Measurements from ENCODE around the gene ATRNL1. TPM values are rescaled to one million over a fixed set of nuclear protein-coding genes. Genes with fewer than 3 reads are reported as not detected.

Gene ATRNL1
- polyA plus RNA-seq, 3 donors = not detected

GRCh38 chr10:115950320-115950719 lies 857.2 kb downstream of the ATRNL1 start:
- peaks cover 0 to 2% (median 0%) of the 10 kb centered on the region in 3 donors for H3K27me3 Mint-ChIP-seq (ENCODE audit: low read depth in 3 of 3)
- no peak overlapping the region for H3K4me2 ChIP-seq (replicated peaks; ENCODE audit: extremely low read depth, low read length, poor library complexity, severe bottlenecking)
- H3K36me3 Mint-ChIP-seq = no peaks in the 10 kb centered on the region
- no peak overlapping the region for H3K4me3 ChIP-seq (replicated peaks in 1 of 3; ENCODE audit: low read depth in 2 of 3, low read length in 3 of 3)
- intact Hi-C loops (cut with micrococcal nuclease) = no loop called here
- H3K4me1 Mint-ChIP-seq = no peaks in the 10 kb centered on the region
- H3K36me3 ChIP-seq (replicated peaks in 1 of 2; ENCODE audit: control insufficient read depth in 1 of 2, insufficient read depth in 2 of 2, low read length in 2 of 2) = no peaks in the 10 kb centered on the region
- H3K27ac Mint-ChIP-seq = no peak overlapping the region
- no peaks in the 10 kb centered on the region for H3K9me3 ChIP-seq (replicated peaks in 1 of 2; ENCODE audit: control insufficient read depth in 1 of 2, insufficient read depth in 1 of 2, low read length in 2 of 2)
- H3K9ac ChIP-seq (ENCODE audit: insufficient read depth, low read length, poor library complexity, severe bottlenecking) = no peak overlapping the region
- H3K27me3 ChIP-seq (ENCODE audit: control insufficient read depth in 2 of 2, insufficient read depth in 2 of 2, low read length in 2 of 2) = no peaks in the 10 kb centered on the region
- peaks cover 0 to 2% (median 0%) of the 10 kb centered on the region in 7 donors for H3K9me3 Mint-ChIP-seq
- no peaks in the 10 kb centered on the region for H3K79me2 ChIP-seq (ENCODE audit: insufficient read depth, low read length)
- no peaks in the 10 kb centered on the region for H3K4me1 ChIP-seq (ENCODE audit: control insufficient read depth in 1 of 2, insufficient read depth in 2 of 2, low read length in 2 of 2)
- no peak for DNase-seq
- no CpG with 5 or more reads among the region's 3 CpGs for WGBS (ENCODE audit: insufficient coverage)
- no peak overlapping the region for H3K27ac ChIP-seq (ENCODE audit: low read depth in 1 of 2, low read length in 2 of 2)
- H4K20me1 ChIP-seq (ENCODE audit: insufficient read depth, low read length) = no peaks in the 10 kb centered on the region
- no peak overlapping the region for H2AFZ ChIP-seq (ENCODE audit: insufficient read depth, low read depth, low read length, poor library complexity, severe bottlenecking)
- no peak for TF ChIP-seq CTCF (IDR thresholded peaks at IDR 0.05)
- no peak overlapping the region for H3K4me3 Mint-ChIP-seq

- no peaks in the 10 kb centered on the region for H3K36me3 Mint-ChIP-seq
- H3K4me3 ChIP-seq (replicated peaks in 1 of 3; ENCODE audit: low read depth in 2 of 3, low read length in 3 of 3) = no peak overlapping the region
- H3K36me3 ChIP-seq (replicated peaks in 1 of 2; ENCODE audit: control insufficient read depth in 1 of 2, insufficient read depth in 2 of 2, low read length in 2 of 2) = no peaks in the 10 kb centered on the region
- 95% methylated on average over 2 of the region's 3 CpGs for WGBS (ENCODE audit: insufficient coverage)
- H3K27me3 ChIP-seq (ENCODE audit: control insufficient read depth in 2 of 2, insufficient read depth in 2 of 2, low read length in 2 of 2) = no peaks in the 10 kb centered on the region
- H3K4me1 ChIP-seq (ENCODE audit: control insufficient read depth in 1 of 2, insufficient read depth in 2 of 2, low read length in 2 of 2) = no peaks in the 10 kb centered on the region
- H3K4me2 ChIP-seq (replicated peaks; ENCODE audit: extremely low read depth, low read length, poor library complexity, severe bottlenecking) = no peak overlapping the region
- H3K79me2 ChIP-seq (ENCODE audit: insufficient read depth, low read length) = no peaks in the 10 kb centered on the region
- H4K20me1 ChIP-seq (ENCODE audit: insufficient read depth, low read length) = no peaks in the 10 kb centered on the region
- intact Hi-C loops (cut with micrococcal nuclease) = no loop called here
- H3K4me3 Mint-ChIP-seq = no peak overlapping the region
- H3K27ac Mint-ChIP-seq = no peak overlapping the region
- H3K4me1 Mint-ChIP-seq = no peaks in the 10 kb centered on the region
- no peak overlapping the region for H3K9ac ChIP-seq (ENCODE audit: insufficient read depth, low read length, poor library complexity, severe bottlenecking)
- H3K27ac ChIP-seq (ENCODE audit: low read depth in 1 of 2, low read length in 2 of 2) = no peak overlapping the region
- H3K9me3 ChIP-seq (replicated peaks in 1 of 2; ENCODE audit: control insufficient read depth in 1 of 2, insufficient read depth in 1 of 2, low read length in 2 of 2) = no peaks in the 10 kb centered on the region
- H2AFZ ChIP-seq (ENCODE audit: insufficient read depth, low read depth, low read length, poor library complexity, severe bottlenecking) = no peak overlapping the region
- no peak for DNase-seq
- peaks cover 0 to 2% (median 0%) of the 10 kb centered on the region in 7 donors for H3K9me3 Mint-ChIP-seq
- TF ChIP-seq CTCF (IDR thresholded peaks at IDR 0.05) = no peak
- peaks cover 0 to 5% (median 0%) of the 10 kb centered on the region in 3 donors for H3K27me3 Mint-ChIP-seq (ENCODE audit: low read depth in 3 of 3)
Measured at GRCh38 chr10:115951242-115951641, 858.1 kb downstream of the ATRNL1 start.

Measured in CD14-positive monocyte (primary cell).